Coronary artery (tissue), 2 donors: ENCODE results near the gene VTI1A.

Experiments used
- DNase-seq: peaks from one replicate; pipeline ENCODE4 v3.0.0-alpha.2; 2017; ENCODE audit warnings: low spot score
- H3K27ac ChIP-seq, 2 donors: fragments of 200-600 bp; sonication (generic); one replicate each; pipeline ENCODE4 v1.5.1; 2016 to 2019
- H3K4me3 ChIP-seq: fragments of 200-600 bp; sonication (generic); 2 replicates; pipeline ENCODE4 v1.5.1; 2016; ENCODE audit warnings: mild to moderate bottlenecking, moderate library complexity
- TF ChIP-seq, protein P1 (sequence below): fragments of 200-600 bp; sonication (generic); IDR thresholded peaks from one replicate; pipeline ENCODE4 v1.5.1; 2019; ENCODE audit warnings: antibody characterized with exemption

VTI1A gene

DNA sequence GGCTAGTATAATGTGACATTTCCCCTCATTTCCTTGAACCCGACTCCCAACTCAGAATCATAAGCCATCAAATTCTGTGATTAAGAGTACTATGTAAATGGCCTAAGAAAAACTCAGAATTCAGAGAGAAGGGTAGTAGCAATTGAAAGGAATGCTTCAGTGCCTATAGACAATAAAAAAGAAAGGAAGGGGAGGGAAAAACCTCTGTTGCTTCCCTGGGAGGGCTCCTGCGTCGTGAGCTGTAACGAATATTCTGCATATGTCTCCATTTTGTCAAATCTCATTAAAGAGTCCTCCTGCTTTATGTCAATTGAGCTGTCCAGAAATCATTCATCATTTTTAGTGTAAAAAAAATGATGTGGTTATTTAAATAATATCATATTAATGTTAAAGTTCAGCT lies 223.0 kb downstream of the VTI1A start:
- TF ChIP-seq, protein P1, sequence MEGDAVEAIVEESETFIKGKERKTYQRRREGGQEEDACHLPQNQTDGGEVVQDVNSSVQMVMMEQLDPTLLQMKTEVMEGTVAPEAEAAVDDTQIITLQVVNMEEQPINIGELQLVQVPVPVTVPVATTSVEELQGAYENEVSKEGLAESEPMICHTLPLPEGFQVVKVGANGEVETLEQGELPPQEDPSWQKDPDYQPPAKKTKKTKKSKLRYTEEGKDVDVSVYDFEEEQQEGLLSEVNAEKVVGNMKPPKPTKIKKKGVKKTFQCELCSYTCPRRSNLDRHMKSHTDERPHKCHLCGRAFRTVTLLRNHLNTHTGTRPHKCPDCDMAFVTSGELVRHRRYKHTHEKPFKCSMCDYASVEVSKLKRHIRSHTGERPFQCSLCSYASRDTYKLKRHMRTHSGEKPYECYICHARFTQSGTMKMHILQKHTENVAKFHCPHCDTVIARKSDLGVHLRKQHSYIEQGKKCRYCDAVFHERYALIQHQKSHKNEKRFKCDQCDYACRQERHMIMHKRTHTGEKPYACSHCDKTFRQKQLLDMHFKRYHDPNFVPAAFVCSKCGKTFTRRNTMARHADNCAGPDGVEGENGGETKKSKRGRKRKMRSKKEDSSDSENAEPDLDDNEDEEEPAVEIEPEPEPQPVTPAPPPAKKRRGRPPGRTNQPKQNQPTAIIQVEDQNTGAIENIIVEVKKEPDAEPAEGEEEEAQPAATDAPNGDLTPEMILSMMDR = no peak
- Histone ChIP-seq H3K4me3 (no peak overlapping the region), H3K27ac (no peak overlapping the region)
- DNase-seq = no peak

DNA sequence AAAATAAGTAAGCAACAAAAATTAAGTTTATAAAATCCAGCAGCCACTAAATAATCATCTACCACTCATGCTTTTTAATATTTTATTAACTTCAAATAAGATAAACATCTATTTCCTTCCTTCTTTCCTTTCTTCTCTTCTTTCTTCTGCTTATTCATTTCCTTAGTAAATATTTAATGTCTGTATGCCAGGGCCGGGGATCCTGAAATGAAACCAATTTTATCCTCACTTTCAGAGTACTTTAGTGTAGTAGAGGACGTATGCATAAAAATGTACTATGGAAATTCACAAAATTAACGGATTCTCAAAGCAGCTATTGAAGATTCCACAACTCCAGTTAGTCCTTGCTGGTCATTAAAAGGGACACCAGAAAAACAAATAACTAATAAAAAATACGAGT lies 224.7 kb downstream of the VTI1A start:
- Histone ChIP-seq H3K4me3 (no peak overlapping the region), H3K27ac (no peak overlapping the region)
- no peak for DNase-seq
- TF ChIP-seq, protein P1 = no peak

DNA sequence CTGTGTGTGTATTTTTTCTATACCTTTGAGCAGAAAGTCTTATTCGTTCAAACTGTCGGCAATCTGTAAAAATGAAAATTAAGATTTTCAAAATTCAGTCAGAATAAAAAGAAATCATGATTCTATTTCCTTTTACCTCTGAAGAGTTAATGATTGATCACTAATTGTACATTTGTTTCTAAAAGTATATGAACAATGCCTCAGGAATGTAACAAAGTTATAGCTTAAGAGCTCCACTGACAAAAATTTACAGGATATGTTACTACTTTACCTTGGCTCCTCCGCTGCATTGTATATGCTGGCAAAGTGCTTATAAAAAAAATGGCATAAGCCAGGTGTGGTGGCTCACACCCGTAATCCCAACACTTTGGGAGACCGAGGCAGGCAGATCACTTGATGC lies 225.7 kb downstream of the VTI1A start:
- H3K4me3 ChIP-seq = no peak overlapping the region
- no peak for DNase-seq
- H3K27ac ChIP-seq = no peak overlapping the region
- TF ChIP-seq, protein P1 = no peak

DNA sequence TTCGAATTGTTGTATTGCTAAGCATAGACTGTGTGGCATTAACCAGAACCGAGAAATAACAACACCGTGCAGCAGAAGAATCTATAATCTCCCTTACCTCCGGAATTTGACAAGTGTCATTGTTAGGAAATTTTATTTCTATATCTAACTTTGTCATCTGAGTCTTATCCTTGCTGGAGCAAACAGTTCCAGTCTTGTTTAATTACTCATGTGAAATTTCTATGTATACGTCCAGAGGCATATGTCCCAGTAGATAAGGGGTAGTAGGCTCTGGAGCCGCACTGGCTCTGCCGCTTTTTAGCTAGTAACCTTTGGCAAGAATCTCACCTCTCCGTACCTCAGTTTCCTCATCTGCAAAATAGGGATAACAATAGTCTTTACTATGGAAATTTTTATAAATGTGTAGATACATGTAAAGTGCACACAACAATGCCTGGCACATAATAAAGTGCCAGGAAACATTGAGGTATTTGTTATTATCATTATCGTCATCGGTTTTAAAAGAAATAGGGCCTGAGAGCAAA lies 228.6 kb downstream of the VTI1A start:
- TF ChIP-seq, protein P1 = no peak
- no peak for DNase-seq

DNA sequence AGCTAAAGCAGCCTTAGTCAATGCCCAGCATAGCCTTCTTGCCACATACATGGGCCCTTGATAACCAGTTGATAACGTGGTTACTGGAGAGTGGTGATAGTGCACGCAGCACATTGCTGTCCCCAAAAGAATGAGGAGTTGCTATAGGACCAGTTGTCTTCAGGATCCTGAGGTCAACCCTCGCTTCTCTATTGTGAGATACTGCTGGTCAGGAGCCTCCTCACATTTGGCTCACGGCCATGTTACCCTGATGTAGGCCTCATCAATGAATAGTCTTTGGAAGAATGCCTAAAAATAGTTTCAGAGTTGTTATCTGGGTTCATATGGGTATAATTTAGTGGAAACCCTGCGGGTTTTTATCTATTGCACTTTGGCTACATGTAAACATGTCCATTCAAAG lies 230.7 kb downstream of the VTI1A start:
- H3K4me3 ChIP-seq = no peak overlapping the region
- TF ChIP-seq, protein P1 = no peak
- no peak for DNase-seq
- no peak overlapping the region for H3K27ac ChIP-seq

More for the DNA sequence above, 228.6 kb downstream of the VTI1A start:
- H3K27ac ChIP-seq = no peak overlapping the region
- H3K4me3 ChIP-seq = no peak overlapping the region

DNA sequence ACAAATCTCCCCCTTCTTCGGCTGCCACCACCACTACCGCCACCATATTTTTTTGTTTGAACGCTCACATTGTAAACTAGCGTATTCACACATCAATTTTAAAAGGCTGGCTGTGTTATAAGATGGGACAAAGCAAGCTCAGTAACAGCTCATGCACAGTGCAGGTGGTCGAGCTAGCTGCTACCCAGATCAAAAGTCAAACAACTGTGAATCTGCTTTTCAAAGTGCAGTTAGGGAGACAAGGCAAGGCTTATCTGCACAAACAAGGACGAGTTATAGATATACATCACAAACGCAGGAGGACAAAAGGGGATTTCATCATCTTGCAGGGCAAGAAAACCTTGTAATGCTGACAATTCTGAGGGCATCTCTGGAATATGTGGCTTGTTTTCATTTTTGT lies 231.6 kb downstream of the VTI1A start:
- Histone ChIP-seq H3K4me3 (no peak overlapping the region), H3K27ac (no peak overlapping the region)
- DNase-seq = no peak
- TF ChIP-seq, protein P1 = no peak

DNA sequence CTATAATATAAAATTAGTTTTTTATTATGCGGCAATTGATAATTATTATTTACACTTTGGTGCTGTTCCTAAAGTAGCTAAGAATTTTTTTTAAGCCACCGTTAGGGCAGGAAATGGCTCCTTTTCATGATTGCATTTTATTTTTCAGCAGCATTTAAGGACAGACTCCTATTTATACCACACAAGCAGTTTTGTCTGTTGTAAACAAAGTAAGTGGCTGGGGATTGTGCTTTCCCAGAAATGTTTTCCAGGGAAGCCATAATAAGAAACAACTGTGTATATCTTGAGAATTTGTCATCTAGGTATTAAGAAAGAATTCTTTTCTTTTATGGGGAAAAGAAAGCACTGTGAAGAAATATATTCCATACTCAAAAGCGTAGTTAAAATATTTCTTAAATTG lies 232.0 kb downstream of the VTI1A start:
- no peak for DNase-seq
- no peak overlapping the region for H3K4me3 ChIP-seq
- TF ChIP-seq, protein P1 = no peak
- H3K27ac ChIP-seq = no peak overlapping the region
